ENCODE results near the gene BANF2. TPM values are rescaled to one million over a fixed set of nuclear protein-coding genes. Genes with fewer than 3 reads are reported as not detected.

Gene BANF2
- total and polyA plus RNA-seq, 2 of the 13 experiments (the other 11 are each of a cell fraction or from before 2014, with no cell fraction given), result 0.35 TPM; not detected in 1

DNA sequence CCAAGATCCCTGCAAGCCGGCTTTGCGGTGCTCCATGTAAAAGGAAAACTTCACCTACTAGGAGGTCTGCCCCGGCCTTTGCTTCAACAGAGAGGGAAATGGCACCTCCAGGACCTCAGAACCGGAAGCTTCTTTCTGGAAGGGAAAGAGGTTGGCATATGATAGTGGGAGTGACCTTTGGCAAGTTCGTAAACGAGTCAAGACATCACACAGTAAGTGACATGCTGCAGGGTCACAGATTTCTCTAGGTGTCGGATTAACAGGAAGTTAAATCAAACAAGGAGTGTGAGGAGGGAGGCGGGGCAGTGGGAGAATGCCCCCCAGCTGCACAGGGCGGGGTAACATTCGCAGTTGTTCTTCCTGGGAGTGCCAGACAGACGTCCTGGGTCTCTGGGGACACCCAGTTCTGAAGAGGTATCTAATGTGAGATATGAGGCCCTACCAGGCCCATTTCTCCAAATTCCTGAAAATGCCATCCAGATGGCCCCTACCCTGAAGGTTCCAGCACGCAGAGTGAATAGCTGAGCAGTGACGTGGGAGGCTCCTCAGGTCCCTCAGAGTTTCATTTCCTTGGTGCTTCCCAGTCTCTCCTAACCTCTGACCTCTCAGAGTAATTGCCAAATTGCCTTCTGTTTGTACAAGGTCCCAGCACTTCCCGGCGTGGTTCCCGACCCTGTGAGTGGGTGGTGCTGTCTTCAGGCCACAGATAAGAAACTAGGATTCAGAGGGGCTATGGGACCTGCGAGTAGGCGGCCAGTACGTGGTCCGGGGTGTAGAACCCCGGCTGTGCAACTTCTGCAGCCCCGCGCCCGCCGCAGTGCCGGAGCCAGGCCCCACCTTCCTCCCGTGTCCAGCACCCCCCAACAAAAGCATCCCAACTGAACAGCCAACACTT lies 19.6 kb upstream of the BANF2 start (continued):
- TF ChIP-seq ZNF414 (CRISPR knock-in tag; IDR thresholded peaks at IDR 0.05), result no peak
- no peak; the same call in 1 of the 2 replicates for TF ChIP-seq REL (CRISPR knock-in tag; conservative IDR thresholded peaks at IDR 0.05)
- TF ChIP-seq ZNF235 (CRISPR knock-in tag; IDR thresholded peaks at IDR 0.05; ENCODE audit: borderline replicate concordance), result no peak
- no peak for TF ChIP-seq HOXA7 (CRISPR knock-in tag; IDR thresholded peaks at IDR 0.05)
- peak; percentile 82 for TF ChIP-seq POLR2G (IDR thresholded peaks at IDR 0.05; ENCODE audit: low read depth, low read length)
- no peak for TF ChIP-seq CERS6 (CRISPR knock-in tag; IDR thresholded peaks at IDR 0.05)
- TF ChIP-seq ZNF878 (CRISPR knock-in tag; IDR thresholded peaks at IDR 0.05), result no peak
- TF ChIP-seq ZKSCAN1 (IDR thresholded peaks at IDR 0.05; ENCODE audit: low read length), result no peak
- TF ChIP-seq, protein P1, sequence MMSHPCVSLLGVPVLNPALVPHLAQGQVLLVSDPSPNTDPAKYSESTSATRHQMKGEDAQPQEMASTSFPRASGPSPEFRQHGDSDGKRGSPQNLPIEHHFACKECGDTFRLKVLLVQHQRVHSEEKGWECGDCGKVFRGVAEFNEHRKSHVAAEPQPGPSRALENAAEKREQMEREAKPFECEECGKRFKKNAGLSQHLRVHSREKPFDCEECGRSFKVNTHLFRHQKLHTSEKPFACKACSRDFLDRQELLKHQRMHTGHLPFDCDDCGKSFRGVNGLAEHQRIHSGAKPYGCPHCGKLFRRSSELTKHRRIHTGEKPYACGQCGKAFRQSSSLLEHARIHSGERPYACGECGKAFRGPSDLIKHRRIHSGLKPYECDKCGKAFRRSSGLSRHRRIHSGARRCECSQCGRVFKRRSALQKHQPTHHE (CRISPR knock-in tag; IDR thresholded peaks at IDR 0.05; ENCODE audit: borderline replicate concordance), result peak; percentile 75
- TF ChIP-seq KLF16 (CRISPR knock-in tag; IDR thresholded peaks at IDR 0.05), result peak; percentile 13 to 47; a peak in 2 of 4 replicates
- TF ChIP-seq ZNF816 (CRISPR knock-in tag; IDR thresholded peaks at IDR 0.05; ENCODE audit: borderline replicate concordance), result no peak; the same call in 1 of the 2 replicates
- TF ChIP-seq SP140L (CRISPR knock-in tag; IDR thresholded peaks at IDR 0.05; ENCODE audit: borderline replicate concordance), result 0 out of 2 replicates have a peak, but pooled peaks have one; percentile 67
- TF ChIP-seq NFIC (IDR thresholded peaks at IDR 0.05; ENCODE audit: low read length), result no peak
- TF ChIP-seq, protein P2, sequence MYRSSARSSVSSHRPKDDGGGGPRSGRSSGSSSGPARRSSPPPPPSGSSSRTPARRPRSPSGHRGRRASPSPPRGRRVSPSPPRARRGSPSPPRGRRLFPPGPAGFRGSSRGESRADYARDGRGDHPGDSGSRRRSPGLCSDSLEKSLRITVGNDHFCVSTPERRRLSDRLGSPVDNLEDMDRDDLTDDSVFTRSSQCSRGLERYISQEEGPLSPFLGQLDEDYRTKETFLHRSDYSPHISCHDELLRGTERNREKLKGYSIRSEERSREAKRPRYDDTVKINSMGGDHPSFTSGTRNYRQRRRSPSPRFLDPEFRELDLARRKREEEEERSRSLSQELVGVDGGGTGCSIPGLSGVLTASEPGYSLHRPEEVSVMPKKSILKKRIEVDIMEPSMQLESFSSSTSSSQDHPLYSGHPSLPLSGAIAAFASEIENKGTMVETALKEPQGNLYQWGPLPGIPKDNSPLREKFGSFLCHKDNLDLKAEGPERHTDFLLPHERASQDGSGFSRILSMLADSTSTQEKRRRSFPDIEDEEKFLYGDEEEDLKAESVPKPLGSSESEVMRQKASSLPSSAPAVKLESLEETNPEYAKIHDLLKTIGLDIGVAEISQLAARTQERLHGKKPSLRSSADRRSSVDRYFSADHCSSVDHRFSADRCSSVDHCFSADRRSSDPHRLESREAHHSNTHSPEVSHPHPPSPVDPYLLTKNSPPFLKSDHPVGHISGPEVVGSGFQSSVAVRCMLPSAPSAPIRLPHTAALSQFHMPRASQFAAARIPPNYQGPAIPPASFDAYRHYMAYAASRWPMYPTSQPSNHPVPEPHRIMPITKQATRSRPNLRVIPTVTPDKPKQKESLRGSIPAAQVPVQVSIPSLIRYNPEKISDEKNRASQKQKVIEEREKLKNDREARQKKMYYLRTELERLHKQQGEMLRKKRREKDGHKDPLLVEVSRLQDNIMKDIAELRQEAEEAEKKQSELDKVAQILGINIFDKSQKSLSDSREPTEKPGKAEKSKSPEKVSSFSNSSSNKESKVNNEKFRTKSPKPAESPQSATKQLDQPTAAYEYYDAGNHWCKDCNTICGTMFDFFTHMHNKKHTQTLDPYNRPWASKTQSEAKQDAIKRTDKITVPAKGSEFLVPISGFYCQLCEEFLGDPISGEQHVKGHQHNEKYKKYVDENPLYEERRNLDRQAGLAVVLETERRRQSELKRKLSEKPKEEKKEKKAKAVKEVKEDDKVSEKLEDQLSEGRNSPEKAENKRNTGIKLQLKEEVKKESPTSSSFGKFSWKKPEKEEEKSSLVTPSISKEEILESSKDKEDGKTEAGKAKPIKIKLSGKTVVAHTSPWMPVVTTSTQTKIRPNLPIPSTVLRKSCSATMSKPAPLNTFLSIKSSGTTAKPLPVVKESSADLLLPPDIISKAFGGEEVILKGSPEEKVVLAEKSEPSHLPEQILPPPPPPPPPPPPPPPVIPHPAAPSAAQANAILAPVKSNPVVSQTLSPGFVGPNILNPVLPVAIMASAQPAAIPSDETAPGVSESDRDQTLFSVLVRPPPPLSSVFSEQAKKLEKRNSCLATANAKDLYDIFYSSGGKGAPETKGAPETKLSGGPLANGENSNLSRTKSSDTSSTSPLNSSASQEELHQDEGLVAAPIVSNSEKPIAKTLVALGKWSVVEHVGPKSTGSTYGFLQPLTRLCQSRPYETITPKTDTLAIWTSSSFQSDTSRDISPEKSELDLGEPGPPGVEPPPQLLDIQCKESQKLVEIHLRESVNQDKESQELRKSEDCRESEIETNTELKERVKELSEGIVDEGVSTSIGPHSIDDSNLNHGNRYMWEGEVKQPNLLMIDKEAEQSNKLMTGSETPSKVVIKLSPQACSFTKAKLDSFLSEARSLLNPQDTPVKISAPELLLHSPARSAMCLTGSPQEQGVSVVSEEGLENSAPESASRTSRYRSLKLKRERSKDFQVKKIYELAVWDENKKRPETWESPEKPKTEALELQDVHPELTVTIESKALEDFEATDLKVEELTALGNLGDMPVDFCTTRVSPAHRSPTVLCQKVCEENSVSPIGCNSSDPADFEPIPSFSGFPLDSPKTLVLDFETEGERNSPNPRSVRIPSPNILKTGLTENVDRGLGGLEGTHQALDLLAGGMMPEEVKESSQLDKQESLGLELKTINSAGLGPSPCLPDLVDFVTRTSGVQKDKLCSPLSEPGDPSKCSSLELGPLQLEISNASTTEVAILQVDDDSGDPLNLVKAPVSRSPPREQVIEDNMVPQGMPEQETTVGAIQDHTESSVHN (CRISPR knock-in tag; IDR thresholded peaks at IDR 0.05), result no peak; the same call in 1 of the 2 replicates
- peak; percentile 51; the same call in 1 of the 2 replicates for TF ChIP-seq DRAP1 (CRISPR knock-in tag; IDR thresholded peaks at IDR 0.05)
- 0 out of 2 replicates have a peak, but pooled peaks have one; percentile 42 for TF ChIP-seq GATA4 (IDR thresholded peaks at IDR 0.05; ENCODE audit: borderline replicate concordance, low read depth)

All from HepG2 (cell line).